OCI-M1 (cell line): Measurements from ENCODE around the gene PTPRD.
A peak's percentile ranks its signal among the peaks of the same experiment; 100 is the strongest.
"Not testable (repeated sequence)": the region's sequence is repeated elsewhere in the genome, so short reads cannot be mapped to it uniquely, and the experiment has no call there.

ENCODE experiments used
- DNase-seq: peaks from one replicate; lab custom pipeline; 2025; lab: John Stamatoyannopoulos, UW

Gene PTPRD

DNA sequence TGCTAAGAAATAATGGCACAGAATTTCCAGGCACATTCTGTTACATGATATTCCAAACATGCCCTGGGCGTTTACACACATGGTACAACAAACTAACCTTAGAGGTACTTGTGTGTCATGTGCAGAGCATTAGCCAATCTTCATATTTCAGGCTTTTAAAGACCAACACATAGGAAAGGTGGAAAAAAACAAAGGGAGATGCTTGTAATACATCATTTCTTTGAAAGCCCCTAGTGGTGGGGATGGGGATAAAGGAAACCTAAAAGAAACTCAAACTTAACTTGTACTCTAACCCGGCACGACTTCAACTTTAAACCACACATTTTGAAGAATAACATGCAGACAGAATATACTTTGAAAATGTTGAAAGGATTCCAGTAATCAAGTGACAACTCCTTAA, 133.6 kb downstream of the PTPRD start:
- peak; percentile 99 for DNase-seq

DNA sequence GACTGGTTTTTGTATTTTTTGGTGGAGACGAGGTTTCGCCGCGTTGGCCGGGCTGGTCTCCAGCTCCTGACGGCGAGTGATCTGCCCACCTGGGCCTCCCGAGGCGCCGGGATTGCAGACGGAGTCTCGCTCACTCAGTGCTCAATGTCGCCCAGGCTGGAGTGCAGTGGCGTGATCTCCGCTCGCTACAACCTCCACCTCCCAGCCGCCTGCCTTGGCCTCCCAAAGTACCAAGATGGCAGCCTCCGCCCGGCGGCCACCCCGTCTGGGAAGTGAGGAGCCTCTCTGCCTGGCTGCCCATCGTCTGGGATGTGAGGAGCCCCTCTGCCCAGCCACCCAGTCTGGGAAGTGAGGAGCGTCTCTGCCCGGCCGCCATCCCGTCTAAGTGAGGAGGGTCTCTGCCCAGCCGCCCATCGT, 163.6 kb downstream of the PTPRD start:
- not testable (repeated sequence) for DNase-seq

DNA sequence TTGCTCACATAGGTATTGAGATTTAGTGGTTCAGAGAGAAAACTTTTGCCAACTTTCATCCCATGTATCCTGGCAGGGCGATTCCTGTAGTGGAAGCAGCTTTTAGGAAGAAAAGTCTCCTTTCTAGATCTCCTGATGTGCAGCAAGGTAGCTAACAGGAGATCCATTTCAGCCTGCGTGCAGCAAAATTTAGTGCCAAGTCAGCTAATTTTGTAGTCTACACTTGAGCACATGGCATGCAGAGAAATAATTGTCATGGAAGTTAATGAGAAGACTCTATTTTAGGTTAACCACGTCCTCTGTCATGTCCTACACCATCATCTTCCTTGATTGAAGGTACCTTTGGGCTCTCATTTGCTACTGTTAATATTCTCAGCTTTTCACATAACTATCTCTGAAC, 165.8 kb downstream of the PTPRD start:
- DNase-seq, result no peak

DNA sequence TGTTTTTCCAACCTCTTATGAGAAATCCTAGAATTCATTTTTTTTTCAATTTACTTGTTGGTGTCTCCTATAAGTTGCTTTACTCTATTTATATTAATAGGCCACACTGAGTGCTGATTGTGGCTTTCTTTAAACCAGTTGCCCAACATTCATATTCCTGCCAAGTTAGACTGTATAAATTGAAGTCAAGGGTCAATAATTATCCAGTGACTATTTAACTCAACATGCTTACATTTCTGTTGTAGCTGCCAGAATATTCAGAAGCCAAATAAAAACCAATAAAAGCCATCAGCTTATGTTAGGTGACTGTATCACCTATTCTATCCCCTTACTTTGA, 169.0 kb downstream of the PTPRD start:
- no peak for DNase-seq

DNA sequence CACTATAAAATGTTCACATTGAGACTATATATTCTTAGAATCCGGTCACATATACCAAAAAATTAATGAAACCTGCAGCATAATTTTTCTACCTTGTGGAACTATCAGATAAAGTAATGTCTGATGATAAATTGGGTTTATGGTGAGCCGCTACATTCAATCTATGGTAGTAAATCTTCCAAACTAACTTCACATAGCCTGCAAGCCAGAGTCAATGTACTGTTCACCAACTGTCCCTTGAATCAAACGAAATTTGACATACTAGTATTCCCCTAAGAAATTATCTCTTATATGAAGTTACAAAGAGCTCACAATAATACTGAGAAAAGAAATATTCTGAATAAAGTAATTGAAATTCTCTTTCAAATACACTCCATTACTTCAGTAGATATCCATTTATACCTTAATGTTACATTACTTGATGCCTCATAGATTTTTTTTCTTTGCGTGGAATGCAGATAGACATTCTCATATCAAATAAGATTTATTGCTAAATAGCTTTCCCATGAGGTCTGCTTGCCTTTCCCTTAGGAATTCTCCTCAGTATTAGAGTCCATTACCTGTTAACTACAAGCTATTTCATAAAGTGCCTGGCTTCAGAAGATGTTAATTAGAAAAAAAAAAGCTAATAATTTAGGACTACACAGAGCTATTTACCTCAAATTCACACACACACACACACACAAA, 169.5 kb downstream of the PTPRD start:
- DNase-seq, result no peak

DNA sequence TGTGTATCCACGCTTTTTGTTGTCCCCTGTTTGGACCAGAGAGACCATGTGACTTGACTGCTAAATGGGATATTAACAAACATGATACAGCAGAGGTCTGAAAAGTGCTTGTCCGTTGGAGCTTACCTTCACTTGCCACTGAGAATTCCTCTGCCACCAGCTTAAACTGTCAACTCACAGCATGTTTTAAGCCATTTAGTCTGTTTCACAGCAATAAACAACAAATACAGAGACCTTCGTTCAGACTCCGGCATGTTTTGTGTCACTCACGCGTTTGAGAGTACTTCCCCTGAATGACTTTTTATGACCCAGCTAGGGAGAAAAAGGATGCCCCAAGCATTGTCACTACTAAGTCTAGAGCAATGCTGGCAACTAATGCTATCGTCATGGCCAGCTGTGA, 173.8 kb downstream of the PTPRD start:
- no peak for DNase-seq

DNA sequence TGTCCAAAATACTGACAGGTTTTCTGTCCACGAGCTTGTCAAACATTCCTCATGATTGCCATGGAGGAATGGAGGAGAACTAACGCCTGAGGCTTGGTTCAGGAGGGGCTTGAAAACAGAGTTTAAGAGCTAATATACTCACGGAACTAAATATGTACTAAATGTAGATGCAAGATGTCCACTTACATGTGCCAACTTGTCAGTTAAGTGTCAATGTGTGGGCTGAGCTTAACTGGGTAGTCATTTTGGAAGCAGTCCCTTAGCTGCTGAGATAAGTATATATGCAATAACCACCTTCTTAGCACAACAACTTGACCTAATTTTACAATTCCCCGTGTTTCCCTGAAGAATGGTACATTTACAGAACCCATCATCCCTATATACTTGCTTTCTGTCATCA, 176.0 kb downstream of the PTPRD start:
- peak; percentile 86 for DNase-seq

DNA sequence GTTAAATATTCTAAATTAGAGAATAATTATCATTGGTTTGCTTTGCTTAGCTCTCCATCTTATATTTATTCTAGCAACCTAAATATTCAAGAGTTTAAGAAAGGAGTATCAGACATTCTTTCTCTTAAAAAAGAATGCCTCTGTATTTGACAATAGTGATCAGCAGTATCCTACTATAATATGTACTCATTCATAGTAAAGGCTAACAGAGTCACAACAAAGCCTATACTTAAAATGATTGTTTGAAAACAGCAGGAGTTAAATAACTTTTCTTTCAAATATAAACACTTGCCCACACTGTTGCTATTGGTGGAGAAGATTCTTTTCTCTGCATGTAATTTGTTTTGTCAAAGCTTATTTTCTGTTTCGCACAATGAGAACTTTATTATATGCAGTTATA, 178.4 kb downstream of the PTPRD start:
- no peak for DNase-seq

DNA sequence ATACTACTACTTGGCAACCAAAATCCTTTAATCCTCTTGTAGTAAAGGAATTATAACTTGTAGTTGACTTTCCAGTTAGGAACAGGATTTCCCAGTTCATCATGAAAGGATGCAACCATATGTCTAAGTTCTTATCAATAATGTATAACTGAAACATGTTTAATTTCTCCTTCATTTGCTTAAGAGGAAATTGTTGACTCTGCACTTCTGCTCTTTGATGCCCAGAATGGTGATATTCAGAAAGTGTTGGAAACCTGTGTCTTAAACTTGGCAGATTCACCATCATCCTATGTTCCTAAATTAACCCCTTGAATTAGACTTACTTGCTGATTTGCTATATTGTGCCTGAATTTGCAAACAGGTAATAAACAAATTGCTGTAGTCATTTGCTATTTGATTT, 201.5 kb downstream of the PTPRD start:
- DNase-seq, result no peak

DNA sequence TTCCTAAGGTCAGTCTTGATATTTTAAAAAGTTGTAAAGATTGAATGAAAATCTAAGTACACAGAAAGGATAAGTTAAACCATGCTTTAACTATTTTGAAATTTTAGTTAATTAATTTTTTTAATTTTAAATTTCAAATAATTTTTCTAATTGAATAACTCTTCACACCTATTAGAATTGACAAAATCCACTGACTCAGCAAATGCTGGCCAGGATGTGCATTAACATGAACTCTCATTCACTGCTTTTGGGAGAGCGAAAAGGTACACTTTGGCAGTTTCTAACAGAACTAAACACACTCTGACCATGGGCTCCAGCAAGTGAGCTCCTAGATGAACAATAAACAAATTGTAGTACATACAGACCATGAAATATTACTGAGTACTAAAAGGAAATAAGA, 209.5 kb downstream of the PTPRD start:
- no peak for DNase-seq

DNA sequence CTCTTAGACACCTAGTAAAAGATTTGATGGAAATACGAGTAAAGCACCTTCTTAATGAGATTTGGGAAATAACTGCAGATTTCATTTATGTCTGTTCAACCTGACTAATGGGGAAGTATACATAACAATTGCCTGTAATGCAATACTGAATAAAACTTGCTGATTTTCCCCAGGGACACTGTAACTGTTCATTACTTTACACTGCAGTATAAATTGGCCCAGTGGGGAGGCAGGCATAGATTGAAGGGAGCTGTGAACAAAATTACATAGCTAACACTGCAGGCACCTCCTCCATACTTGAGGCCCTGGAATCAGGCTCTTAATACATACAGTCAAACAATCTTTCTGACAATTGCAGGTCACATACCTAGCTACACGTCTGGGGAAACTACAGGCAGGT, 216.2 kb downstream of the PTPRD start:
- no peak for DNase-seq

DNA sequence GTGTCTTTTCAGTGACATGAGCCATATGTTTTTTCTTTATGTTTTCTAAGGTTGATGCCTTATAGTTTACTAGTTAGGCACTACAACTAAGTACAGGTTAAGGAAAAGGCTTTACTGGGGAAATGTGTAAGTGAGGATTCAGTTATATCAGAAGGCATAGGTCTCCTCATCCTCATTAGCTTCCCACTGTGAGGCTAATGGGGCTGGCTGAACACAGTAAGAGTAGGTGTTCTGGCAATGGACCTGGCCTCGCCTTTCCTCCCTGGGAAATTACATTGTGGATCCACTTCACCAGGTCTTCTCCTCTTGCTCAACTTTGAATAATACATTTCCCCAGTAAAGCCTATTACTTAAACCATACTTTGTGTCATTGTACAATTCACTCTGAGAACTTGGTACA, 225.5 kb downstream of the PTPRD start:
- no peak for DNase-seq

DNA sequence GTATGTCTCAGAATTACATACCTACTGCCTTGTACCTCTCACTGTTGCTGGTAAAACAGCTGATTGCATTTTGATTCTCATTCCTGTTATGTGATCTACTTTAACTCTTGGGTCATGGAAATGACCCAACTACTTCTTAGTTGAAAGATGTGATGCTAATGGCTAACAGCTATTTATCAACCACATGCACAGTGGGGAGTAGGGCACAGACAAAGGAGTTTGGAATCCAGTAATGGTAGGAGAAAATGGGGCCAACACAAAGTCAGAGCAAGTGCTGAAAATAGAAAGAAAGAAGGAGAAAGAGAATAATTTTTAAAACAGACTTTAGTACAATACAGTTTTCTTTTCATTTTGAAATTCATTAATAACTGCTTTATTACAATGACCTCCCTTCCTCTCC, 241.0 kb downstream of the PTPRD start:
- DNase-seq, result no peak

DNA sequence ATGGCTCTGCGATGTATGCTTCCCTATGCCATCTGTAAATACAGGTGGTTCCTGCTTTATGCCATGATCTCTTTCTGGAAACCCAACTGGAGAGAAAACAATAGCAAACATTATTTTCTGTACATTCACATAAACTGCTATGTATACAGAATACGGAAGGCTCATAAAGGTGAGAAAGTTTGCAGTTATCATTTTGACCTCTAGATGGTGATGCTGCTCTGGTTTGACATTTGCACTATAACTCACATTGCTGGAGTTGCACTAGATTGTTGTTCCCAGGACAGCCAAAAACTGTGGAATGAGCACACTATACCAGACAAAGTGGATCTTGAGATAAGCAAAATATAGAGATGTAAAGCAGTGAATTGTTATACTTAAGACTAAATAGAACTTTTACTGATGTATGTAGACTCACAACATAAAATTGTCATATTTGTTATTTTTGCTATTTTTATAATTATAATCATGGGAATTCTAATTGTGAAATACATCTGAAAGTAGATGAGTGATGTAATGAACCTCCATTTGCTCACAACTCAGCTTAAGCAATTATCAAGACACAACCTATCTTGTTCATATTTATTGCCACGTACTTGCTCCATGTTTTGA, 246.5 kb downstream of the PTPRD start:
- peak; percentile 100 for DNase-seq

DNA sequence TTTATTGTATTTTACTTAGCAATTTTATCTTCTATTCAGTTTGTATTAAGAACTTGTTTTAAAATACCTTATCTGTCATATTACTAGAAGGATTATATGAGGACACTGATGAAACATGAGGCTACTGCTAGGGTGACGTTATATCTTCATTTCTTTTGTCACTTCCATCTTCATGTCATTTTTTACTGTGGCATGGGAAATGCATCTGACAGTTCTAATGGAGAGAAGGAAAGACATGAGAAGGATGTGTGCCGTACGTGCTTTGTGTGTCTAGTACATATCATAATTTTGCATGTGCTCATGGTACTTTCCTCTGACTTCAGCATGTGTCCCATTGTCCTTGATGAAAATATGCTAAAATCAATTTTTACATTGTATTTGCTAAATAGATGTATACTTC, 258.2 kb downstream of the PTPRD start:
- DNase-seq, result no peak

DNA sequence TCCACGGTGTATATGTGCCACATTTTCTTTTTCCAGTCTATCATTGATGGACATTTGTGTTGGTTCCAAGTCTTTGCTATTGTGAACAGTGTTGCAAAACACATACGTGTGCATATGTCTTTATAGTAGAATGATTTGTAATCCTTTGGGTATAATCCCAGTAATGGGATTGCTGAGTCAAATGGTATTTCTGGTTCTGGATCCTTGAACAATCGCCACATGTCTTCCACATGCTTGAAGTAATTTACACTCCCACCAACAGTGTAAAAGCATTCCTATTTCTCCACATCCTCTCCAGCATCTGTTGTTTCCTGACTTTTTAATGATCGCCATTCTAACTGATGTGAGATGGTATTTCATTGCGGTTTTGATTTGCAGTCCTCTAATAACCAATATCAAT, 267.2 kb downstream of the PTPRD start:
- not testable (repeated sequence) for DNase-seq

DNA sequence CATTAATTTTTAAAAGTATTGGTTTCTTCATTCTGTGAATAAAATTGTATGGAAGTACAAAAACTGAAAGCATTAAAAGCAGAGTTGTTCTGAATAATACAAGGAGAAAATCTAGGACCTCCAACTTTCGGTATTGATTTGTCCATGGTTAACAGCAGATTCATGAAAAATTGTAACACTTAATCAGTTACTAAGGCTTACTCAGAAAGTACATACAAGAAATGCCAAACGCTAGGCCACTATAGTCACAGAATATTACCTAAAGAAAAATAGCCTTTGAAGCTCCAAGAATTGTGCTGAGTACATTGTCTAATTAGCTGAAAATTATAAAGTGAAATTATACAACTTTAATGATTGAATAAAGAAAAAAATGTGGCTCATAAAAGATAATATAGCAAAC, 271.7 kb downstream of the PTPRD start:
- DNase-seq, result no peak

DNA sequence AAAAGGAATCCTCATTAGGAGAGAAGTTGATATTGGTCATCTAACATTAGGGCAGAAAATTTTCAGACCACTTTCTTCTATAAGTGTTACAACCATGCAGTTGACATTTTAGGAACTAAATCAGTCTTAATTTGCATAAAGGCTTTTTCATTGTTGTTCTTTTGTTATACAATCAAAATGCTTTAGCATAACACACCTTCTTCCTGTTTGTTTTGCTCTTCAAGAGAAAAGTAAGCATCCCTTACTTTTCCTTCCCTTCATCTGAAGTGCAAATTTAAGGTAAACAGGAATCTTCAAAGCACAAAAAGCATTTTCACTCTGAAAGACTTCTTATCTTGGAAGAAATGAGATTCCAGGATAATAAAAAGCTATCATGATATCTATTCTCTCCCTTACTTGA, 273.6 kb downstream of the PTPRD start:
- no peak for DNase-seq

DNA sequence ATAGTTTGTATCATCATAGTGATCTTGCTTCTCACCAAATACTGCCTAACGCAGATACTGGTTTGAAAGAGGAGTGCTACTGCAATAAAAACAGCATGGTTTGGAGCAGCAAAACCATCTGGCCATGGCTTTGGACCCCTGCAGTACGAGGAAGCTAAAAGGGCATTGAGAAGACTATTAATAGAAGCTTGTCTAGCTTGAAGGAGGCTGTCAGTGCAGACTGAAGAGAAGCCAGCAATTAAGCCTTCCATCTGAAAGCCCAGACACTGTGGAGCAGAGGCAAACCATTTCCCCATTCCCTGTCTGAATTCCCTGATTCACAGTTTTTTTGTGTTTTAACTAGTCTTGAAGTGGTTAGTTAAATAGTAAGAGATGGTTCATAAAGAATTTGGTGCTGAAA, 281.6 kb downstream of the PTPRD start:
- DNase-seq, result no peak

DNA sequence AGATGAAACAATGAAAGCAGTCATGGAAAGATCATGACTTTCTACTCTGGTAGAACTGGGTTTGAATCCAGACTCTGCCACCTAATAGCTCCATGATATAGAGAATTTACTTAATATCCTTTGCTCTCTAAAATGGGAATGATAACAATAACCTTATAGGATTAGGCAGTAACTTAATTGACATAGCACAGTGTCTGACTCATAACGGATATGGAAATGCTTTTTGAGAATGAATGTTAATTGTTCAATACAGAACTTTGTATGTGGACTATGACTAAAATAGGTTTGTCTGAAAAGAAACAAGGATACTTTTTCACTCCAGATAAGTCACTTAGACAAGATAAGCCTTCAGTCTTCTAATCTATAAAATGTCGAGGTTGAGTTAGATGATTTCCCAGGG, 330.7 kb downstream of the PTPRD start:
- DNase-seq, result no peak

DNA sequence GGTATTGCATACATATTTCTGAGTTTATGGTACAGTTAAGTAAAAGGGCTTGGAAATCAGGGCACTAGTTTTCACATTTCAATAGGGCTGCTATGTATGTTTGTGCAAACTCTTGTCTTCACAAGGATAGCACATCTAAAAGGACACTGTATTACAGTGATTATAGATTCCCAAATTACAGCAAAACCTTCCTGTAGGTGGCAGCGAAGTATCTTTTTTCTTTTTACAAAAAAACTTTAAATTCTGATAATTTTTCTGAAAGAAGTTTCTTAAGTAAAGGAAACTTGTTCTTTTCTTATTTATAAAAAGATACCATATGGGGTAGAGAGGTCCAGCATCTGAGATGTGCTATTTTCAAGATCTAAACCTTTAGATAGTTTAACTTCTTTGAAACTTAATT, 337.8 kb downstream of the PTPRD start:
- DNase-seq, result peak; percentile 98

DNA sequence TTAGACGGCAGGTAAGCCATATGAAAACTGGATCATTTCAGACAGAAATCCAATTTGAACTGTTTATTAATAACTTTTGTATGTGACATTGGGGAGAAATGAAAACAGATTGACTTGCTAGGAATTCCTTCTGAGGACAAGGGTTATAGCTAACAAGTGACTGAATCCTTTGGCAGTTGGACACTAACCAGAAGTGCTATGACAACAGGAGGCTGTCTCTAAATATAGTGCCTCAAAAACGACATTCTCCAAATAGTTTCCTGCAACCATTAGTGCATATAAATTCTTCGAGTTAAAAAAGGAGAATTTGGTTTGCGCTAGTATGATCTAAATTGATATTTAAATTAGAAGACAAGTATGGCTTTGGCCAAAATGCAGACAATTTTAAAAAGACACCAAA, 338.6 kb downstream of the PTPRD start:
- DNase-seq, result no peak

DNA sequence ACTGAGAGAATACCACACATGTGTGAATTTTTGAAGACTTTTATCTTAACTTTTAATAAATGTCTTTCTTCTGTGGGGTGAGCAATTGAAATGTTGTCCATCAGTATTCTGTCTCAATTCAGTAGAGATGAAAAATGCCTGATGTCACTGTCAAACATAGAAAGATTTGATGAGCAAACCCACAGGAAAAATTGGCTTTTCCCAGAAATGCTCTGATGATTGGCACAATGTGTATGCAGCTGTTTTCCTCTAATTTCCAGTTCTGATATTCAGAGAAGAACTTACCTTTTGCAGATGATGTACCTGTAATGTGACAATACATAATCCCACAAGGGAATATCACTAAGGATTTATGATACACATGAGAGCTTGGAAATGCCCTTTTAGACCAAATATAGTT, 340.0 kb downstream of the PTPRD start:
- DNase-seq, result no peak
